Urothelium cell line (cell line): ENCODE measurements around the gene NPTX1.

ENCODE experiments used
- DNase-seq: peaks from one replicate; pipeline ENCODE4 v3.0.0; 2011; ENCODE audit warnings: low spot score, mixed read lengths
- FAIRE-seq: peaks from 2 replicates; lab custom pipeline; 2011; peaks lifted over from hg19 to GRCh38; lab: Jason Lieb, UNC

The NPTX1 gene

GRCh38 chr17:80445726-80446110, 30.7 kb downstream of the NPTX1 start:
- FAIRE-seq: peak; percentile 37
- DNase-seq: no peak

- FAIRE-seq (no peak), DNase-seq (no peak)
Observed at GRCh38 chr17:80445007-80445725, 31.2 kb downstream of the NPTX1 start.

- DNase-seq: no peak
- FAIRE-seq: no peak
Observed at GRCh38 chr17:80444644-80444979, 31.8 kb downstream of the NPTX1 start.

- DNase-seq: no peak
- FAIRE-seq: no peak
Observed at GRCh38 chr17:80443916-80444643, 32.3 kb downstream of the NPTX1 start.

GRCh38 chr17:80443498-80443897, 32.9 kb downstream of the NPTX1 start:
- DNase-seq (no peak), FAIRE-seq (no peak)

- FAIRE-seq (no peak), DNase-seq (no peak)
Observed at GRCh38 chr17:80442764-80443163, 33.6 kb downstream of the NPTX1 start.

- DNase-seq (no peak), FAIRE-seq (no peak)
Observed at GRCh38 chr17:80442323-80442659, 34.1 kb downstream of the NPTX1 start.

- no peak for DNase-seq
- no peak for FAIRE-seq
Observed at GRCh38 chr17:80441598-80442322, 34.6 kb downstream of the NPTX1 start.

GRCh38 chr17:80441133-80441578, 35.3 kb downstream of the NPTX1 start:
- FAIRE-seq (peak; percentile 68), DNase-seq (peak; percentile 90)

GRCh38 chr17:80439499-80439898, 36.9 kb downstream of the NPTX1 start:
- FAIRE-seq (no peak), DNase-seq (no peak)

- FAIRE-seq: no peak
Observed at GRCh38 chr17:80438806-80439205, 37.6 kb downstream of the NPTX1 start.

GRCh38 chr17:80437532-80437931, 38.9 kb downstream of the NPTX1 start:
- FAIRE-seq (no peak), DNase-seq (no peak)

More at GRCh38 chr17:80438806-80439205, 37.6 kb downstream of the NPTX1 start:
- DNase-seq: no peak

- FAIRE-seq (no peak), DNase-seq (no peak)
Observed at GRCh38 chr17:80433916-80434666, 42.3 kb downstream of the NPTX1 start.

- FAIRE-seq: peak; percentile 68
Observed at GRCh38 chr17:80432961-80433550, 43.4 kb downstream of the NPTX1 start.

GRCh38 chr17:80432350-80432955, 44.0 kb downstream of the NPTX1 start:
- DNase-seq: no peak
- no peak for FAIRE-seq

More at GRCh38 chr17:80432961-80433550, 43.4 kb downstream of the NPTX1 start:
- no peak for DNase-seq

- FAIRE-seq (no peak), DNase-seq (no peak)
Observed at GRCh38 chr17:80431246-80432195, 44.9 kb downstream of the NPTX1 start.

- FAIRE-seq: peak; percentile 37
Observed at GRCh38 chr17:80430446-80431245, 45.8 kb downstream of the NPTX1 start.

More at GRCh38 chr17:80430446-80431245, 45.8 kb downstream of the NPTX1 start:
- DNase-seq: no peak
